ENCODE data around the gene CCT5. TPM values are rescaled to one million over a fixed set of nuclear protein-coding genes. Genes with fewer than 3 reads are reported as not detected.

The CCT5 gene
- total RNA-seq, 1 experiment from 2014 or later = 532 TPM

GRCh38 chr5:10279328-10279727 is 29.2 kb downstream of the CCT5 start:
- Histone ChIP-seq H2BK15ac (ENCODE audit: low read depth, low read length) (no peak overlapping the region), H3K4me1 (ENCODE audit: insufficient read depth, low read length) (peaks cover 2% of the 10 kb centered on the region; the same call in 1 of the 2 replicates), H3K14ac (ENCODE audit: insufficient read depth, low read length) (no peak overlapping the region), H3K27ac (ENCODE audit: insufficient read length, low read depth, low read length) (no peak overlapping the region), H3K18ac (ENCODE audit: insufficient read length, low read depth, low read length) (no peak overlapping the region), H2AK5ac (ENCODE audit: insufficient read length, low read length) (no peak overlapping the region), H3K4ac (ENCODE audit: low read depth, low read length) (no peak overlapping the region), H3K23ac (ENCODE audit: insufficient read length, low read depth, low read length) (no peak overlapping the region), H3T11ph (ENCODE audit: low read length) (no peak overlapping the region), H2BK120ac (ENCODE audit: low read depth, low read length, poor library complexity, severe bottlenecking) (no peak overlapping the region), H3K9ac (ENCODE audit: extremely low read depth, insufficient read length, low read length) (no peak overlapping the region), H2AFZ (ENCODE audit: low read length) (no peak overlapping the region), H3K79me2 (ENCODE audit: insufficient read depth, low read length) (no peaks in the 10 kb centered on the region), H3K56ac (ENCODE audit: insufficient read length, low read depth, low read length) (no peak overlapping the region), H3K4me2 (ENCODE audit: insufficient read depth, insufficient read length, low read length) (no peak overlapping the region), H2BK20ac (ENCODE audit: low read depth, low read length, poor library complexity, severe bottlenecking) (no peak overlapping the region), H4K91ac (ENCODE audit: insufficient read length, low read depth, low read length) (no peak overlapping the region), H2BK5ac (ENCODE audit: insufficient read length, low read length) (no peak overlapping the region), H3K79me1 (ENCODE audit: insufficient read depth, low read depth, low read length, poor library complexity, severe bottlenecking) (no peaks in the 10 kb centered on the region), H2BK12ac (ENCODE audit: insufficient read length, low read depth, low read length) (no peak overlapping the region), H4K20me1 (ENCODE audit: control insufficient read depth, insufficient read depth, insufficient read length) (no peaks in the 10 kb centered on the region), H3K27me3 (ENCODE audit: insufficient read depth, low read length) (no peaks in the 10 kb centered on the region), H4K8ac (replicated peaks; ENCODE audit: insufficient read length, low read depth, low read length) (no peak overlapping the region), H3K9me3 (ENCODE audit: control insufficient read depth, low read depth, low read length) (no peaks in the 10 kb centered on the region), H3K23me2 (ENCODE audit: insufficient read length, low read depth, low read length, poor library complexity, severe bottlenecking) (no peaks in the 10 kb centered on the region), H4K5ac (ENCODE audit: insufficient read length, low read depth, low read length) (no peak overlapping the region)
- H3K36me3 Mint-ChIP-seq (ENCODE audit: insufficient read depth in 1 of 3, low read depth in 3 of 3) = no peaks in the 10 kb centered on the region; a peak in 1 of 7 replicates
- no peak overlapping the region for H3K27ac Mint-ChIP-seq
- no CpG with 5 or more reads among the region's 4 CpGs for WGBS (ENCODE audit: extremely low coverage, insufficient read length, low lambda C conversion rate)
- H3K27me3 Mint-ChIP-seq (ENCODE audit: low read depth) = no peaks in the 10 kb centered on the region
- H3K4me3 Mint-ChIP-seq = no peak overlapping the region
- DNase-seq = no peak
- peaks cover 20 to 21% of the 10 kb centered on the region in 2 experiments for H3K4me1 Mint-ChIP-seq
- H3K9me3 Mint-ChIP-seq = no peaks in the 10 kb centered on the region
- TF ChIP-seq, protein P1, sequence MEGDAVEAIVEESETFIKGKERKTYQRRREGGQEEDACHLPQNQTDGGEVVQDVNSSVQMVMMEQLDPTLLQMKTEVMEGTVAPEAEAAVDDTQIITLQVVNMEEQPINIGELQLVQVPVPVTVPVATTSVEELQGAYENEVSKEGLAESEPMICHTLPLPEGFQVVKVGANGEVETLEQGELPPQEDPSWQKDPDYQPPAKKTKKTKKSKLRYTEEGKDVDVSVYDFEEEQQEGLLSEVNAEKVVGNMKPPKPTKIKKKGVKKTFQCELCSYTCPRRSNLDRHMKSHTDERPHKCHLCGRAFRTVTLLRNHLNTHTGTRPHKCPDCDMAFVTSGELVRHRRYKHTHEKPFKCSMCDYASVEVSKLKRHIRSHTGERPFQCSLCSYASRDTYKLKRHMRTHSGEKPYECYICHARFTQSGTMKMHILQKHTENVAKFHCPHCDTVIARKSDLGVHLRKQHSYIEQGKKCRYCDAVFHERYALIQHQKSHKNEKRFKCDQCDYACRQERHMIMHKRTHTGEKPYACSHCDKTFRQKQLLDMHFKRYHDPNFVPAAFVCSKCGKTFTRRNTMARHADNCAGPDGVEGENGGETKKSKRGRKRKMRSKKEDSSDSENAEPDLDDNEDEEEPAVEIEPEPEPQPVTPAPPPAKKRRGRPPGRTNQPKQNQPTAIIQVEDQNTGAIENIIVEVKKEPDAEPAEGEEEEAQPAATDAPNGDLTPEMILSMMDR (conservative IDR thresholded peaks at IDR 0.05) = no peak

All from H9 (cell line).